ENCODE data around the gene ADAMTS15. TPM values are rescaled to one million over a fixed set of nuclear protein-coding genes. Genes with fewer than 3 reads are reported as not detected.

The ADAMTS15 gene
- polyA plus RNA-seq, 3 donors, result 51.3 to 62.0 (median 55.7) TPM

- DNase-seq (ENCODE audit: low read depth in 3 of 3, low spot score in 2 of 3), result no peak
Measured at GRCh38 chr11:130508913-130509312, 60.5 kb downstream of the ADAMTS15 start.

DNA sequence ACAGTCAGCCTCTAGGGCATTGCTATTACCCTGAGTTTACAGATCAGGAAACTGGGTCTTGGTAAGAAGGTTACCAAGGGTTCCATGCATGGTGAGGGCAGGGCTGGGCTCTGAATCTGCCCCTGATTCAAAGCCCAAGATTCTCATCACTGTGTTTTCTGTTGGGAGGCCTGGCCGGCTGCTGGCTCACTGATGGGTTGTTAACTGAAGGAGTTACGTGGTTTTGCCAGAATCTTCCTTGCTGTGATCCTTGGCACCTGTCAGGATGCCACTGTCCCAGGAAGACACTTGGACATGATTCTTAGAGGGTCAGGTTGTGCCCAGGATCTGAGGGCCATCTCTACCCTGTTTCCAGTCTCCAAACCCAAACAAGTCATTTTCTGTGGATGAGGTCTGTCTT is 61.5 kb downstream of the ADAMTS15 start:
- DNase-seq (ENCODE audit: low read depth in 3 of 3, low spot score in 2 of 3), result no peak

- DNase-seq (ENCODE audit: low read depth in 3 of 3, low spot score in 2 of 3), result no peak
Measured at GRCh38 chr11:130510407-130511006, 62.1 kb downstream of the ADAMTS15 start.

GRCh38 chr11:130511765-130512164 is 63.3 kb downstream of the ADAMTS15 start:
- no peak for DNase-seq (ENCODE audit: low read depth in 3 of 3, low spot score in 2 of 3)

DNA sequence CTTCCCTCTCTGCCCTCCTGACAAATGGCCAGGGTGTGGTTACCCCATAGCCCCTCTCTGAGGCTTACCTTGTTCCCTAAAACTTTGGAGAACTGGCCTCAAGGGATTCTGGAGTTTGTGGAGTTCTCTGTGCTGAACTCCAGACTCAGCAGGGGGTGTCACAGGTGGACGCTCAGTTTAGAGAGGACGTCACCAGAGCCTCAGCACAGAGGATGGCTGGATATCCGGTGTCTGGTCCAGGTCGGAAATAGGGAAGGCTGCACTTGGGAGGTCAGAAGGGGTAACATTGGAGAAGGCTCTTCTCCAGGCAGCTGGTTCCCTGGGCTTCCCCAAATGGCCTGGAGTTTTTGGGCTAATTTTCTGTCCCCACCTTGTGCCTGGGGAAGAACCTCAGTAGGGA is 64.2 kb downstream of the ADAMTS15 start:
- DNase-seq (ENCODE audit: low read depth in 3 of 3, low spot score in 2 of 3), result no peak

GRCh38 chr11:130513132-130513531 is 64.7 kb downstream of the ADAMTS15 start:
- no peak for DNase-seq (ENCODE audit: low read depth in 3 of 3, low spot score in 2 of 3)

- no peak for DNase-seq (ENCODE audit: low read depth in 3 of 3, low spot score in 2 of 3)
Measured at GRCh38 chr11:130514316-130514715, 65.9 kb downstream of the ADAMTS15 start.

- no peak for DNase-seq (ENCODE audit: low read depth in 3 of 3, low spot score in 2 of 3)
Measured at GRCh38 chr11:130514851-130515250, 66.4 kb downstream of the ADAMTS15 start.

DNA sequence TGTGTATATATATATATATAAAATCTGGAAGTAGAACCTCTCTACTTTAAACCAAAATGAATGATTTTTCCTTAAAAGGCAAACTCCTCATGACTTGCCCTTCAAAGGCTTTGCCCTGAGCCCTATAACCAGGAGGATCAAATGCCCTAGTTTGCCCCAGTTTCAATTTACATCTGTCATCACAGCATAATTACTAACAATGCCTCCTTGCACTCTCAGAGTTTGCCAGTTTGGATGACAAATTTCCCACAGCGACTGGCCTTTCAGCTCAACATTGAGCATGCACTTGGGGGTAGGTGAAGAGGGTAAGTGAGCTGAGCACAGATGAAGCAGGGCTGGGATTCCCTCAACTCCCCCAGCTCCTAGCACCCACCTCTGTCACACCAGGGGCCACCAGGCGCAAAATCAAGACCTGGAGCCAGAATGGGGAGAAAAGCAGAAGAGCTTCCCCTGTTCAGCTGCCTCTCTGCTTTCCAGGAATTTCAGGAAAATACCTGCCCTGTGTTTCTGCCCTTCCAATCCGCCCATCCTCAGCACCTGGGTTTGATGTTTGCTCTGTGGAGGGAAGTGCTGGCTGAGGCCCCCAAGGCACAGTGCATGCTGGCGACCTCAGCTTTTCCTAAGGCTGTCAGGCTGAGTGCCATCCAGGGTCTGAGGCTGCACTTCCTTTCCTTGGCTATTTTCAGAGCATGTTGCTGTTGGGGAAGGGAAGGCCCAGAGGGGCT is 67.5 kb downstream of the ADAMTS15 start:
- no peak for DNase-seq (ENCODE audit: low read depth in 3 of 3, low spot score in 2 of 3)

GRCh38 chr11:130516554-130517505 is 68.4 kb downstream of the ADAMTS15 start:
- no peak for DNase-seq (ENCODE audit: low read depth in 3 of 3, low spot score in 2 of 3)

GRCh38 chr11:130518164-130518680 is 69.8 kb downstream of the ADAMTS15 start:
- no peak for DNase-seq (ENCODE audit: low read depth in 3 of 3, low spot score in 2 of 3)

GRCh38 chr11:130519128-130519932 is 70.9 kb downstream of the ADAMTS15 start:
- DNase-seq (ENCODE audit: low read depth in 3 of 3, low spot score in 2 of 3), result no peak

GRCh38 chr11:130520271-130520671 is 71.8 kb downstream of the ADAMTS15 start:
- DNase-seq (ENCODE audit: low read depth in 3 of 3, low spot score in 2 of 3), result no peak

DNA sequence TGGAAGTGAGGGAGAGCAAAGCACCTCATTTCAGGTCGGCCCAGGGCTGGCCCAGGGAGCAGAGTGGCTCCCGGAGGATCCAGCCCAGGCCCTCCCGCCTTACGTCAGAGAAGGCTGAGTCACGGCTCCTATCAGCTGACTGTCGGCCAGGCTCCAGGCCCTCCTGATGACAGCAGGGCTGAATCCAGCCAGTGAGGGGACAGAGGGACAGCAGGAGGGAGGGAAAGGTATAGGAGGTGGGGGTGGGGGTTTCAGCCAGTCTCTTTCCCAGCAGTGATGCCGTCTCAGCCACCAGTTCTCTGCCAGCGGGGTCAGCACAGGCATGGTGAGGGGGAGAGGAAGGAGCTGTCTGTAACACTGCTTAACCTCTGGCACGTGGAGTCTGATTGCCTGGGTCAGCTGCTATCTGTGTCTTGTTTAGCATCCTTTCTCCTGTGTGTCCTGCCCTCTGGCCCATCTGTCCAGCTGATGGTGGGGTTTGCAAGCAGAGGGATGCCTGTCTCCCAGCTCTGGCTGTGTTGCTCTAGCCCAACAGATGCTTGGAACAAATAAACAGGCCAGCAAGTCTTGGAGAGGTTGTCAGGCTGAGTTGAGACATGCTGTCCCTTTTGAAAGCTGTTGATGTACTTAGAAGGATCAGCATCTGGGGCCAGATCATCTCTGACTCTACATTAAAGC is 74.0 kb downstream of the ADAMTS15 start:
- DNase-seq (ENCODE audit: low read depth in 3 of 3, low spot score in 2 of 3), result no peak

DNA sequence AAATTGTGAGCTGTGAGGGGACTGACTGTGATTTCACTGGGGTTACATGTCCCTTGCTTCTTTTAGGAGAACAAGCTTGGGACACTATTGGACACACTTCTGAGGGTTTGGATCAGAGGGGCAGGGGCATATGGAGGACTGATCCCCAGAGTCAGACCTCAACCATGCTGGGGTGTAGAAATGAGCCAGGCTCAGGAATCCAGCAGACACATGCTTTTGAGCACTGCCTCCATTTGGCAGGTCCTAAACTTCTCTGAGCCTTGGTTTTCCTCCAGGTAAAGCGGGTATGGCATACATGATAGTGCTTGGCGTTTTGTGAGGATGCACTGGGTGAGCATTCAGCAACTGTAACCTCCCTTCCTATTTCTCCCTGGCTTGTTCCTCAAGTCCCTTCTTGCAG is 74.7 kb downstream of the ADAMTS15 start:
- no peak for DNase-seq (ENCODE audit: low read depth in 3 of 3, low spot score in 2 of 3)

- DNase-seq (ENCODE audit: low read depth in 3 of 3, low spot score in 2 of 3), result no peak
Measured at GRCh38 chr11:130523609-130524008, 75.2 kb downstream of the ADAMTS15 start.

- no peak for DNase-seq (ENCODE audit: low read depth in 3 of 3, low spot score in 2 of 3)
Measured at GRCh38 chr11:130524132-130524790, 75.8 kb downstream of the ADAMTS15 start.

GRCh38 chr11:130525307-130525706 is 76.9 kb downstream of the ADAMTS15 start:
- DNase-seq (ENCODE audit: low read depth in 3 of 3, low spot score in 2 of 3), result no peak
